Measurements from ENCODE around the gene CDH11. TPM values are rescaled to one million over a fixed set of nuclear protein-coding genes. Genes with fewer than 3 reads are reported as not detected.

CDH11 gene, protein sequence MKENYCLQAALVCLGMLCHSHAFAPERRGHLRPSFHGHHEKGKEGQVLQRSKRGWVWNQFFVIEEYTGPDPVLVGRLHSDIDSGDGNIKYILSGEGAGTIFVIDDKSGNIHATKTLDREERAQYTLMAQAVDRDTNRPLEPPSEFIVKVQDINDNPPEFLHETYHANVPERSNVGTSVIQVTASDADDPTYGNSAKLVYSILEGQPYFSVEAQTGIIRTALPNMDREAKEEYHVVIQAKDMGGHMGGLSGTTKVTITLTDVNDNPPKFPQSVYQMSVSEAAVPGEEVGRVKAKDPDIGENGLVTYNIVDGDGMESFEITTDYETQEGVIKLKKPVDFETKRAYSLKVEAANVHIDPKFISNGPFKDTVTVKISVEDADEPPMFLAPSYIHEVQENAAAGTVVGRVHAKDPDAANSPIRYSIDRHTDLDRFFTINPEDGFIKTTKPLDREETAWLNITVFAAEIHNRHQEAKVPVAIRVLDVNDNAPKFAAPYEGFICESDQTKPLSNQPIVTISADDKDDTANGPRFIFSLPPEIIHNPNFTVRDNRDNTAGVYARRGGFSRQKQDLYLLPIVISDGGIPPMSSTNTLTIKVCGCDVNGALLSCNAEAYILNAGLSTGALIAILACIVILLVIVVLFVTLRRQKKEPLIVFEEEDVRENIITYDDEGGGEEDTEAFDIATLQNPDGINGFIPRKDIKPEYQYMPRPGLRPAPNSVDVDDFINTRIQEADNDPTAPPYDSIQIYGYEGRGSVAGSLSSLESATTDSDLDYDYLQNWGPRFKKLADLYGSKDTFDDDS
- polyA plus RNA-seq, result 22.9 and 23.4 TPM in 2 replicates
- 60.6 and 78.6 TPM in 2 replicates for polyA minus RNA-seq

DNA sequence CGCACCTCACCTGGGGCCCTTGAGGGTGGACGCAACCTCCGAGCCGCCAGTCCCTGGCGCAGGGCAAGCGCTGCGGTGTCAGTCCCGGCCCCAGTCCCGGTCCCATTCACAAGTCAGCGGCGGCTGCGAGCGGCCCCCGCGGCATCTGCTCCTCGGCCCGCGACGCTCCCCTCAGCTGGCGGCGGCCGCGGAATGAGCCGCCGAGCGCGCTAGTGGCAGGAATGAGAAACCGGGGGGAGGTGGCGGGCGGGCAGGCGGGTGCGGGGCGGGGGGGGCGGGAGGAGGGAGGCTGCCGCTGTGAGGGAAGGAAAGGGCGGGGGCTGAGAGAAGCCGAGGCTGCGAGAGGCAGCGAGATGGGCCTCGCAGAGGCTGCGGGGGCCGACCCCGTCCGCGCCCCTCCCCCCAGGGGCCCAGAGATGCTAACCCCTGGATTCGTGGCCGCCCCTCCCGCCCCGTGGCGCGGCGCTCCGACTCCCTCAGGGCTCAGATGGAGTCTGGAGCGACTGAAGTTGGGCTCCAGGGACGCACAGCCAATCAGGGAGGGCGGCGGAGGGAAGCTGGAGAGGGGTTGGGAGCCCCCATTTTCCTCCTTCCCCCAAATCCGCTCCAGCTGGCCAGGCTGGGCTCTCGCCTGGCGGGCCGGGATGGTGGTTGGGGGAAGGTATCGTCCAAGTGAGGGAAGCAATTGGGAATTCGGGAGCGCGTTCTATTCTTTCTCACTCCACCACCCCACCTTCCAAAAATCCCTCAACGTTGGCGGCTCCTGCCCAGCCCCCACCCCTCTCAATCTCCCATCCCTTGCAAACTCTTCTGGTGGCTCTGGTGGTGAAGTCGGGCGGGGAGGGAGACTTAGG, at the start of gene CDH11:
Gene CDH11, minus strand, starts transcription at position 194 of the 854 bp plus-strand sequence. CDS start 117,194 bp downstream, outside the sequence.
- Histone ChIP-seq H4K20me1 (ENCODE audit: insufficient read depth) (no peaks in the 10 kb centered on the region), H3K79me2 (replicated peaks; ENCODE audit: insufficient read depth, low read length) (peaks cover 11% of the 10 kb centered on the region), H3K9me3 (ENCODE audit: low read length) (no peaks in the 10 kb centered on the region), H3K4me3 (ENCODE audit: low read length) (peak within 1 kb of the TSS; percentile 84), H3K4me2 (ENCODE audit: low read length) (peak within 1 kb of the TSS; percentile 81), H3K36me3 (ENCODE audit: insufficient read depth, low read length) (no peaks in the 10 kb centered on the region), H2AFZ (ENCODE audit: low read depth, low read length) (peak within 1 kb of the TSS; percentile 30), H3F3A (ENCODE audit: insufficient read depth, low read length, poor library complexity, severe bottlenecking) (no peaks in the 10 kb centered on the region), H3K9ac (ENCODE audit: low read length) (peak within 1 kb of the TSS; percentile 77), H3K9me2 (ENCODE audit: insufficient read depth, low read length) (no peaks in the 10 kb centered on the region), H3K27ac (ENCODE audit: low read length) (peak within 1 kb of the TSS; percentile 32), H3K27me3 (ENCODE audit: insufficient read depth, low read depth, low read length) (peaks cover 30% of the 10 kb centered on the region)
- TF ChIP-seq SMC3 (conservative IDR thresholded peaks at IDR 0.05; ENCODE audit: poor library complexity), result peak; percentile 13
- peak; percentile 12 for TF ChIP-seq TAF1 (IDR thresholded peaks at IDR 0.05; ENCODE audit: low read depth)
- TF ChIP-seq RAD21 (conservative IDR thresholded peaks at IDR 0.05), result peak; percentile 27
- TF ChIP-seq, protein P1, sequence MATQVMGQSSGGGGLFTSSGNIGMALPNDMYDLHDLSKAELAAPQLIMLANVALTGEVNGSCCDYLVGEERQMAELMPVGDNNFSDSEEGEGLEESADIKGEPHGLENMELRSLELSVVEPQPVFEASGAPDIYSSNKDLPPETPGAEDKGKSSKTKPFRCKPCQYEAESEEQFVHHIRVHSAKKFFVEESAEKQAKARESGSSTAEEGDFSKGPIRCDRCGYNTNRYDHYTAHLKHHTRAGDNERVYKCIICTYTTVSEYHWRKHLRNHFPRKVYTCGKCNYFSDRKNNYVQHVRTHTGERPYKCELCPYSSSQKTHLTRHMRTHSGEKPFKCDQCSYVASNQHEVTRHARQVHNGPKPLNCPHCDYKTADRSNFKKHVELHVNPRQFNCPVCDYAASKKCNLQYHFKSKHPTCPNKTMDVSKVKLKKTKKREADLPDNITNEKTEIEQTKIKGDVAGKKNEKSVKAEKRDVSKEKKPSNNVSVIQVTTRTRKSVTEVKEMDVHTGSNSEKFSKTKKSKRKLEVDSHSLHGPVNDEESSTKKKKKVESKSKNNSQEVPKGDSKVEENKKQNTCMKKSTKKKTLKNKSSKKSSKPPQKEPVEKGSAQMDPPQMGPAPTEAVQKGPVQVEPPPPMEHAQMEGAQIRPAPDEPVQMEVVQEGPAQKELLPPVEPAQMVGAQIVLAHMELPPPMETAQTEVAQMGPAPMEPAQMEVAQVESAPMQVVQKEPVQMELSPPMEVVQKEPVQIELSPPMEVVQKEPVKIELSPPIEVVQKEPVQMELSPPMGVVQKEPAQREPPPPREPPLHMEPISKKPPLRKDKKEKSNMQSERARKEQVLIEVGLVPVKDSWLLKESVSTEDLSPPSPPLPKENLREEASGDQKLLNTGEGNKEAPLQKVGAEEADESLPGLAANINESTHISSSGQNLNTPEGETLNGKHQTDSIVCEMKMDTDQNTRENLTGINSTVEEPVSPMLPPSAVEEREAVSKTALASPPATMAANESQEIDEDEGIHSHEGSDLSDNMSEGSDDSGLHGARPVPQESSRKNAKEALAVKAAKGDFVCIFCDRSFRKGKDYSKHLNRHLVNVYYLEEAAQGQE (IDR thresholded peaks at IDR 0.05; ENCODE audit: borderline replicate concordance), result peak; percentile 20
- no peak for TF ChIP-seq EP300 (conservative IDR thresholded peaks at IDR 0.05; ENCODE audit: poor library complexity, severe bottlenecking)
- TF ChIP-seq EZH2 (IDR thresholded peaks at IDR 0.05; ENCODE audit: borderline replicate concordance, insufficient read depth, low read length, poor library complexity, severe bottlenecking), result no peak
- TF ChIP-seq MXI1 (conservative IDR thresholded peaks at IDR 0.05; ENCODE audit: poor library complexity, severe bottlenecking), result no peak
- TF ChIP-seq, protein P2, sequence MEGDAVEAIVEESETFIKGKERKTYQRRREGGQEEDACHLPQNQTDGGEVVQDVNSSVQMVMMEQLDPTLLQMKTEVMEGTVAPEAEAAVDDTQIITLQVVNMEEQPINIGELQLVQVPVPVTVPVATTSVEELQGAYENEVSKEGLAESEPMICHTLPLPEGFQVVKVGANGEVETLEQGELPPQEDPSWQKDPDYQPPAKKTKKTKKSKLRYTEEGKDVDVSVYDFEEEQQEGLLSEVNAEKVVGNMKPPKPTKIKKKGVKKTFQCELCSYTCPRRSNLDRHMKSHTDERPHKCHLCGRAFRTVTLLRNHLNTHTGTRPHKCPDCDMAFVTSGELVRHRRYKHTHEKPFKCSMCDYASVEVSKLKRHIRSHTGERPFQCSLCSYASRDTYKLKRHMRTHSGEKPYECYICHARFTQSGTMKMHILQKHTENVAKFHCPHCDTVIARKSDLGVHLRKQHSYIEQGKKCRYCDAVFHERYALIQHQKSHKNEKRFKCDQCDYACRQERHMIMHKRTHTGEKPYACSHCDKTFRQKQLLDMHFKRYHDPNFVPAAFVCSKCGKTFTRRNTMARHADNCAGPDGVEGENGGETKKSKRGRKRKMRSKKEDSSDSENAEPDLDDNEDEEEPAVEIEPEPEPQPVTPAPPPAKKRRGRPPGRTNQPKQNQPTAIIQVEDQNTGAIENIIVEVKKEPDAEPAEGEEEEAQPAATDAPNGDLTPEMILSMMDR (IDR thresholded peaks at IDR 0.05; ENCODE audit: poor library complexity, severe bottlenecking), result no peak
- TF ChIP-seq POLR2AphosphoS5 (IDR thresholded peaks at IDR 0.05), result peak; percentile 37
